ENCODE data around the gene REV3L.
"Not testable (repeated sequence)": the region's sequence is repeated elsewhere in the genome, so short reads cannot be mapped to it uniquely, and the experiment has no call there.

The REV3L gene

DNA sequence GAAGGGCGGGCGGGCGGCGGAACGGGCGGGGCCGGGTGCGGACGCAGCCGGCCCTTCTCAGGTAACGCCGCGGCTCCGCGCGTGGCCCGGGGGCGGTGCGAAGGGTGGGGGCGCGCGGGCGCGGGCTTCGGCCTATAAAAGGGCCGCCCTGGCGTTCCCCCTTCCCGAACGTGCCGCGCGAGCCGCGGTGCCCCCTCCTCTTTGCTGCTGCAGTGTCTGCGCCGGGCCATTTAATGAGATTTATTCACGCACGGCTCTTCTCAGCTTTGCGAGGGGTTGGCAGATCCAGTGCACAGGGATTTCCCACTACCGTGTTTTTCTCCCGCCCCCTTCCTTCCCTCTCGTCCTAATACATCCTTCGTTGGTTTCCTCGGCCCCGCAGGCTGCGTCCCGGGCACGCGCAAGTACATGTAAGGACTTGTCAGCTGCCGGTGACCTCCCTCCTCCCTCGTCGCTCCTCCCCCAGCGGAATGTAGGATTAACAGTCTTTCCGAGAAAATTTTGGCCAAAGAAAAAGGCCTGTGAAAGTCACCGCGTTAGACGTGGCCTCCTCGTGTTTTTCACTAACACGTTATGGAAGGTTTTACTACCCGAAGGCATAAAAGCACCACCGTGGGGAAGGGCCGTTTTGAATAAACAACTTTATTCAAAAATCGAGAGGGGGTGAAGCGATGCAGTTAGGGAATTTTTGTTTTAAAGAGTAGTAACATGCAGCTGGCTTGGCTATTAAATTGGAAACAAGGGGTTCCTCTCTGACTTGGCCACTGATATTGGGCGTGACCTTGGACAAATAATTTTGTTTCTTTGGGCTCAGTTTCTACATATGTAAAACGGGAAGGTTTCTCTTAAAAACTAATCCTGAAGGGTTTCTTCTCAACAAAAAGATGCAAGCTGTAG, 966 bp upstream of the REV3L start:
- Histone ChIP-seq H3K9me3 (no peaks in the 10 kb centered on the region), H3K27me3 (no peaks in the 10 kb centered on the region), H3K9ac (peak overlapping the region; percentile 90), H4K20me1 (peaks cover 29% of the 10 kb centered on the region), H3K4me2 (peak overlapping the region; percentile 88), H3K4me3 (peak overlapping the region; percentile 94), H3K27ac (peak overlapping the region; percentile 95), H3K4me1 (peaks cover 68% of the 10 kb centered on the region), H3K36me3 (peaks cover 12% of the 10 kb centered on the region)
- TF ChIP-seq Cebpa-rat (IDR thresholded peaks at IDR 0.05) = no peak

GRCh38 chr6:111482188-111482958, 645 bp downstream of the REV3L start:
- no peaks in the 10 kb centered on the region for H3K36me3 ChIP-seq
- H3K4me1 ChIP-seq = peaks cover 72% of the 10 kb centered on the region
- peak overlapping the region; percentile 90 for H3K9ac ChIP-seq
- H3K27me3 ChIP-seq = no peaks in the 10 kb centered on the region
- no peaks in the 10 kb centered on the region for H3K9me3 ChIP-seq
- H3K4me3 ChIP-seq = peak overlapping the region; percentile 94
- peak overlapping the region; percentile 95 for H3K27ac ChIP-seq
- TF ChIP-seq Cebpa-rat (IDR thresholded peaks at IDR 0.05) = no peak
- peaks cover 36% of the 10 kb centered on the region for H4K20me1 ChIP-seq
- peak overlapping the region; percentile 86 for H3K4me2 ChIP-seq

DNA sequence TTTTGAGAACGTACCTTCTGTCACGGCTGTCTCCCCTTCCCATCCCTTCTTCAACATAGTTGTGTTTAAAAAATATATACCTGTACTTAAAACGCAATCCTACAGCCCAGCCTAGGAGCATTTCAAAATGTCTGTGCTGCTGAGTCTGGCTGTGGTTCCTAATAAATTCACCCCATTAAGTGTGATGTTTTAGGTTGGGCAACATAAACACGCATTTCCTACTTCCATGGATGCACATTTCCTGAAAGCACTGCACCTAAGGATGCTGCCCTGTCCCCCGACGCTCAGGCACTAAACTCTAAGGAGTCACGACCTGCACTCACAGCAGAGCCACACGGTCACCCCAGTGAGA, 1.2 kb downstream of the REV3L start:
- H3K4me1 ChIP-seq = peaks cover 71% of the 10 kb centered on the region
- peak overlapping the region; percentile 90 for H3K9ac ChIP-seq
- H3K9me3 ChIP-seq = no peaks in the 10 kb centered on the region
- peaks cover 42% of the 10 kb centered on the region for H4K20me1 ChIP-seq
- H3K27me3 ChIP-seq = no peaks in the 10 kb centered on the region
- peak overlapping the region; percentile 86 for H3K4me2 ChIP-seq
- H3K36me3 ChIP-seq = no peaks in the 10 kb centered on the region
- peak overlapping the region; percentile 95 for H3K27ac ChIP-seq
- peak overlapping the region; percentile 94 for H3K4me3 ChIP-seq
- no peak for TF ChIP-seq Cebpa-rat (IDR thresholded peaks at IDR 0.05)

DNA sequence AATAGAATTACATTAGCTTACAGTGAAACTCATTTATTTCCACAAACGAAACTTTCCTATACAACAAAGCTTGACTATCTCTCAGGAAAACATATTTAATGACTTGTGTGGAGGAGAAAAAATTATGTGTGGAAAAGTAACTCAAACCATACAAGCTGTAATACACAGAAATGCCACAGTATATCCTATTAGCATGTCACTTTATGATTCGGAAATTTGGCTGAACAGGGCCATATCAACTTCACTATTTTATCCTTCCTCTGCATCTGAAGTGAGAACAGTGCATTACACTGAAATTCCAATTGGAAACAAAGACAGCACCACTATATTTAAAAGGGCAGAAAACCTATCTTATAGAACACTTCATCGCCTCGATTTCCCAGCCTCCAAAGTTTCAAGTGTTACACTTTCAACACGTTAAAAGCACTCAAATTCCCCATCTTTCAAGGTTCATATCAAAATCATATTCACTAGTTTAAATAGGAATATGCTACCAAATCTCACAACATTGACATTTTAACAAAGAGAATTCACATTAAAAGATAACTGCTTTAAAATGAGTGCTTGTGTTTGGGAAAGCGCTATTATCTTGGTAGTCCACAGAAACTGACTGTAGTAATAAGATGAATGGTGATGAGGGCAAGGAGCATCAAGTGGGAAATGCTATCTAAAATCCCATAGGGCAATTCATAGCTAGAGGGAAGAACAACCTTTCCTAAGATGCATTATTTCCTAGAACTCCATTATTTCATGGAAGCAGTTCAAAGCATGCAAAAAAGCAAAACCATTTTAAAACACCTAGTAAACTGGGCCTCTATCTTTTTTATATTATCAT, 1.8 kb downstream of the REV3L start:
- peaks cover 47% of the 10 kb centered on the region for H4K20me1 ChIP-seq
- peak overlapping the region; percentile 94 for H3K4me3 ChIP-seq
- H3K27me3 ChIP-seq = no peaks in the 10 kb centered on the region
- peaks cover 65% of the 10 kb centered on the region for H3K4me1 ChIP-seq
- peak overlapping the region; percentile 90 for H3K9ac ChIP-seq
- no peak for TF ChIP-seq Cebpa-rat (IDR thresholded peaks at IDR 0.05)
- no peaks in the 10 kb centered on the region for H3K9me3 ChIP-seq
- peak overlapping the region; percentile 86 for H3K4me2 ChIP-seq
- no peaks in the 10 kb centered on the region for H3K36me3 ChIP-seq
- peak overlapping the region; percentile 95 for H3K27ac ChIP-seq

DNA sequence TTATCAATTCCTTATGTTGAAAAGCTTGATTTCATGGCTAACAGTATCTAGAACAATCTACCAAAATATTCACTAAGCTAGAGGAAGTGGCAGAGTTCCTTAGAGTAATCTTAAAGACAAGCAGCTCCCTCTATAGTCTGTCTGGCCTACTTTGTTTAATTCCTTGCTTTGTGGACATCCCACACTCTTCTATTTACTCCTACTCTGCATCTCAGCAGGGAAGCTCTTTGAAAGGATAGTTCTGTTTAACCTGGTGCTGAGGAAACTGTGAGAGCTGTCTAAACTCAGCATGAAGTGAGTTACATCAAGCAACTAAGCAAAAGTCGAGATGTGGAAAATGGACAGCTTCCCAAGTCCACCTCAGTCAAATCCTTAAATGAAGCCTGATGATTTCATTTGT, 4.3 kb downstream of the REV3L start:
- Histone ChIP-seq H4K20me1 (peaks cover 71% of the 10 kb centered on the region), H3K4me1 (peaks cover 48% of the 10 kb centered on the region), H3K4me2 (peak overlapping the region; percentile 38), H3K4me3 (no peak overlapping the region), H3K36me3 (no peaks in the 10 kb centered on the region), H3K27ac (no peak overlapping the region), H3K9me3 (no peaks in the 10 kb centered on the region), H3K27me3 (no peaks in the 10 kb centered on the region), H3K9ac (no peak overlapping the region)
- TF ChIP-seq Cebpa-rat (IDR thresholded peaks at IDR 0.05) = no peak

- H3K4me1 ChIP-seq = peaks cover 48% of the 10 kb centered on the region
- no peak overlapping the region for H3K4me3 ChIP-seq
- no peaks in the 10 kb centered on the region for H3K27me3 ChIP-seq
- peaks cover 77% of the 10 kb centered on the region for H4K20me1 ChIP-seq
- H3K36me3 ChIP-seq = no peaks in the 10 kb centered on the region
- H3K27ac ChIP-seq = peak overlapping the region; percentile 33
- H3K4me2 ChIP-seq = peak overlapping the region; percentile 73
- TF ChIP-seq Cebpa-rat (IDR thresholded peaks at IDR 0.05) = no peak
- no peaks in the 10 kb centered on the region for H3K9me3 ChIP-seq
- H3K9ac ChIP-seq = peak overlapping the region; percentile 17; the same call in 1 of the 2 replicates
These were observed 4.9 kb downstream of the REV3L start for GRCh38 chr6:111478064-111478476.

- peaks cover 48% of the 10 kb centered on the region for H3K4me1 ChIP-seq
- no peaks in the 10 kb centered on the region for H3K9me3 ChIP-seq
- no peak overlapping the region for H3K4me3 ChIP-seq
- peaks cover 83% of the 10 kb centered on the region for H4K20me1 ChIP-seq
- no peaks in the 10 kb centered on the region for H3K36me3 ChIP-seq
- H3K27ac ChIP-seq = peak overlapping the region; percentile 33
- TF ChIP-seq Cebpa-rat (IDR thresholded peaks at IDR 0.05) = no peak; the same call in 1 of the 2 replicates
- peak overlapping the region; percentile 17; the same call in 1 of the 2 replicates for H3K9ac ChIP-seq
- no peaks in the 10 kb centered on the region for H3K27me3 ChIP-seq
- H3K4me2 ChIP-seq = peak overlapping the region; percentile 73
These were observed 5.5 kb downstream of the REV3L start for GRCh38 chr6:111477481-111477938.

GRCh38 chr6:111476061-111476460, 7.0 kb downstream of the REV3L start:
- not testable (repeated sequence) for H3K4me2 ChIP-seq, H3K27ac ChIP-seq, H3K9ac ChIP-seq, H3K36me3 ChIP-seq, H3K9me3 ChIP-seq, H3K4me3 ChIP-seq, H3K27me3 ChIP-seq
- Histone ChIP-seq H4K20me1 (peaks cover 70% of the 10 kb centered on the region), H3K4me1 (peaks cover 42% of the 10 kb centered on the region)

GRCh38 chr6:111474771-111475170, 8.2 kb downstream of the REV3L start:
- Histone ChIP-seq H4K20me1 (peaks cover 64% of the 10 kb centered on the region), H3K27ac (no peak overlapping the region), H3K9me3 (no peaks in the 10 kb centered on the region), H3K9ac (no peak overlapping the region), H3K4me2 (no peak overlapping the region), H3K36me3 (peaks cover 6% of the 10 kb centered on the region; the same call in 1 of the 2 replicates), H3K27me3 (no peaks in the 10 kb centered on the region), H3K4me3 (no peak overlapping the region), H3K4me1 (peaks cover 29% of the 10 kb centered on the region)
- TF ChIP-seq Cebpa-rat (IDR thresholded peaks at IDR 0.05) = no peak

Data from BLaER1 (cell line).